Measurements from ENCODE around the gene MLYCD.
A peak's percentile ranks its signal among the peaks of the same experiment; 100 is the strongest.

The MLYCD gene

GRCh38 chr16:83899978-83900377 lies 1.1 kb downstream of the MLYCD start:
- DNase-seq = no peak

GRCh38 chr16:83900571-83900970 lies 1.7 kb downstream of the MLYCD start:
- no peak for DNase-seq

- no peak for DNase-seq
These were observed 2.2 kb downstream of the MLYCD start for GRCh38 chr16:83901101-83901500.

GRCh38 chr16:83903751-83904150 lies 4.8 kb downstream of the MLYCD start:
- no peak for DNase-seq

- no peak for DNase-seq
These were observed 7.8 kb downstream of the MLYCD start for GRCh38 chr16:83906683-83907082.

GRCh38 chr16:83907111-83907510 lies 8.2 kb downstream of the MLYCD start:
- DNase-seq = no peak

- DNase-seq = no peak
These were observed 8.8 kb downstream of the MLYCD start for GRCh38 chr16:83907631-83908250.

- DNase-seq = no peak
These were observed 9.9 kb downstream of the MLYCD start for GRCh38 chr16:83908798-83909197.

GRCh38 chr16:83911290-83911689 lies 12.4 kb downstream of the MLYCD start:
- DNase-seq = no peak

GRCh38 chr16:83912519-83913244 lies 13.8 kb downstream of the MLYCD start:
- no peak for DNase-seq

- no peak for DNase-seq
These were observed 14.3 kb downstream of the MLYCD start for GRCh38 chr16:83913245-83913633.

GRCh38 chr16:83914091-83914710 lies 15.3 kb downstream of the MLYCD start:
- no peak for DNase-seq

- DNase-seq = no peak
These were observed 16.2 kb downstream of the MLYCD start for GRCh38 chr16:83915081-83915480.

GRCh38 chr16:83915491-83915890 lies 16.6 kb downstream of the MLYCD start:
- DNase-seq = no peak

- DNase-seq = no peak
These were observed 18.5 kb downstream of the MLYCD start for GRCh38 chr16:83917152-83918120.

- no peak for DNase-seq
These were observed 22.1 kb downstream of the MLYCD start for GRCh38 chr16:83920894-83921491.

GRCh38 chr16:83923581-83924365 lies 24.9 kb downstream of the MLYCD start:
- peak; percentile 17 for DNase-seq

- no peak for DNase-seq
These were observed 25.8 kb downstream of the MLYCD start for GRCh38 chr16:83924686-83925085.

GRCh38 chr16:83925095-83925905 lies 26.4 kb downstream of the MLYCD start:
- no peak for DNase-seq

- no peak for DNase-seq
These were observed 27.2 kb downstream of the MLYCD start for GRCh38 chr16:83925957-83926725.
